ENCODE results near the gene CPNE4.

Gene CPNE4

GRCh38 chr3:131801566-131801965 lies 233.2 kb downstream of the CPNE4 start:
- Histone ChIP-seq H3K27me3 (ENCODE audit: control insufficient read depth, insufficient read depth, low read length) (no peaks in the 10 kb centered on the region), H3K4me1 (ENCODE audit: control insufficient read depth, insufficient read depth, low read length) (no peaks in the 10 kb centered on the region), H3K36me3 (ENCODE audit: control insufficient read depth, insufficient read depth, low read length) (no peaks in the 10 kb centered on the region), H3K4me3 (ENCODE audit: low read length) (no peak overlapping the region), H3K27ac (ENCODE audit: low read depth, low read length) (no peak overlapping the region), H3K9ac (ENCODE audit: low read length) (no peak overlapping the region)

- Histone ChIP-seq H3K4me1 (ENCODE audit: control insufficient read depth, insufficient read depth, low read length) (no peaks in the 10 kb centered on the region), H3K4me3 (ENCODE audit: low read length) (no peak overlapping the region), H3K27ac (ENCODE audit: low read depth, low read length) (no peak overlapping the region), H3K27me3 (ENCODE audit: control insufficient read depth, insufficient read depth, low read length) (no peaks in the 10 kb centered on the region), H3K36me3 (ENCODE audit: control insufficient read depth, insufficient read depth, low read length) (no peaks in the 10 kb centered on the region), H3K9ac (ENCODE audit: low read length) (no peak overlapping the region)
These were observed 237.0 kb downstream of the CPNE4 start for GRCh38 chr3:131797776-131798175.

GRCh38 chr3:131796558-131797198 lies 238.1 kb downstream of the CPNE4 start:
- Histone ChIP-seq H3K27ac (ENCODE audit: low read depth, low read length) (no peak overlapping the region), H3K4me3 (ENCODE audit: low read length) (no peak overlapping the region), H3K36me3 (ENCODE audit: control insufficient read depth, insufficient read depth, low read length) (no peaks in the 10 kb centered on the region), H3K4me1 (ENCODE audit: control insufficient read depth, insufficient read depth, low read length) (no peaks in the 10 kb centered on the region), H3K27me3 (ENCODE audit: control insufficient read depth, insufficient read depth, low read length) (no peaks in the 10 kb centered on the region), H3K9ac (ENCODE audit: low read length) (no peak overlapping the region)

DNA sequence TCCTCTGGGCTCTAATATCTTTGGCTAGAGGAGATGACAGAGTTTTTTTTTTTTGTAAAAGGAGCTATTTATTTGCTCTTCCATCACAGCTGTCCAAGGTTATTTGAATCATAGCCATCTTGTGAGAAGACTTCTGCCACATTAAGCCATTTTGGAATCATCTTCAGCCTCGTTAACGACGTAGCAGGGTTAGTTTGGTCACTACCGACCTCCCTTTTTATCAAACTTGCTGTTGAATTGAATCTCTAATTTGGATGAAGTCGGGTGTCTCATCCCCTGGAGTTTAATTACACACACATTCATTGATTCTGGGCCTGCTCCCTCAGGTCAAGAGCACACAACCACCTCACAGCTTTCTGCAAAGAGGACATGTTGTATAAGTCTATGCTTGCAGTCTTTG lies 238.7 kb downstream of the CPNE4 start:
- Histone ChIP-seq H3K4me3 (ENCODE audit: low read length) (no peak overlapping the region), H3K36me3 (ENCODE audit: control insufficient read depth, insufficient read depth, low read length) (no peaks in the 10 kb centered on the region), H3K4me1 (ENCODE audit: control insufficient read depth, insufficient read depth, low read length) (no peaks in the 10 kb centered on the region), H3K9ac (ENCODE audit: low read length) (no peak overlapping the region), H3K27me3 (ENCODE audit: control insufficient read depth, insufficient read depth, low read length) (no peaks in the 10 kb centered on the region), H3K27ac (ENCODE audit: low read depth, low read length) (no peak overlapping the region)

DNA sequence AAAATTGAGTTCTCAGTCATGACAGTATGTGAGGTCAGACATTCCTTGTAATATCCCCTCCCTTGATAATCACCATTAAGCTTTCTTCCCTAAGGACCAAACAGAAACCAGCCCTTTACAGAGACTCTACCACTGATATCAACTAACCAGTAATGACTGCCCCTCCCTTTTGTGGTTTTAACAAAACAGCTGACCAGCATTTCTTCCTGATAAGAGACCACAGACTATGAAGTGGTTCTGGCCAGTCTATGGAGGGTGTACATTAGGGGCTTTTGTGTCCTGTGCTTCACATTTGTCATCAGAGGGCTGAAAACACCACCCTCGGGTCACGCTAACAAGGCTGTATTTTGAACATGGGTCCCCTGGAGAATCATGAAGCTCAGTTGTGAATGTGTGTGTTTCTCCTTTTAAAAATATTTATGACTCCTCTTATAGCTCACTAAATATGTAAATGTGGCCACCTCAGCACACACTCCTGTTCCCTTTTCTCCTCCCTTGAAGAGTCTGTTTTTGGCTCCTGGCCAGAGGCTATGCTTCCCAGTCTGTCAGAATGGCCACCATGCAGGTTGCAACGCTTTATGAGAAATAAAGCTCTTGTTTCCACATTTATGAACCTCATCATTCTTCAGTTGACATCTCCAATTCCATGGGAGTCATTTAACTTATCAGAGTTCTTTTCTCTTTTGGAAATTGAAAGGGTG lies 239.3 kb downstream of the CPNE4 start:
- no peak overlapping the region for H3K27ac ChIP-seq (ENCODE audit: low read depth, low read length)
- no peak overlapping the region for H3K4me3 ChIP-seq (ENCODE audit: low read length)
- no peaks in the 10 kb centered on the region for H3K4me1 ChIP-seq (ENCODE audit: control insufficient read depth, insufficient read depth, low read length)
- no peak overlapping the region for H3K9ac ChIP-seq (ENCODE audit: low read length)
- H3K36me3 ChIP-seq (ENCODE audit: control insufficient read depth, insufficient read depth, low read length): no peaks in the 10 kb centered on the region
- no peaks in the 10 kb centered on the region for H3K27me3 ChIP-seq (ENCODE audit: control insufficient read depth, insufficient read depth, low read length)

GRCh38 chr3:131794766-131795388 lies 239.9 kb downstream of the CPNE4 start:
- H3K9ac ChIP-seq (ENCODE audit: low read length): no peak overlapping the region
- H3K4me3 ChIP-seq (ENCODE audit: low read length): no peak overlapping the region
- no peaks in the 10 kb centered on the region for H3K4me1 ChIP-seq (ENCODE audit: control insufficient read depth, insufficient read depth, low read length)
- no peaks in the 10 kb centered on the region for H3K27me3 ChIP-seq (ENCODE audit: control insufficient read depth, insufficient read depth, low read length)
- H3K27ac ChIP-seq (ENCODE audit: low read depth, low read length): no peak overlapping the region
- H3K36me3 ChIP-seq (ENCODE audit: control insufficient read depth, insufficient read depth, low read length): no peaks in the 10 kb centered on the region

DNA sequence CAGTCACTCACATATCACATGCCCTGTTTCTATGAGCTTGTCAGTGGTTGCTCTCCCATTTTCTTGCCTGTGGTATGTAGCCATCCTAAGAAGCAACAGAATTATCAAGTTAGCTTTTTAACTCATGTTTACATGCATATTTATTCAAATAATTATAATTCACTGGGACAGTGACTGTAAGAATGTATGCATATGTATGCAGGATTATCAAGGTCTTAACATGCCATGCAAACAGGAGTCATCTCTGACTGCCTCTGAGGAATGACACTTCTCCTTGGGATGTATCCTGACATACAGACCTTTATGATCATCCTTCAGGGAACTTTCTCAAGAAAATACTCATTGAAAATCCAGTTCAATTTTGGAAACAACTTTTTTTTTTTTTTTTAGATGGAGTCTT lies 240.9 kb downstream of the CPNE4 start:
- Histone ChIP-seq H3K9ac (ENCODE audit: low read length) (no peak overlapping the region), H3K36me3 (ENCODE audit: control insufficient read depth, insufficient read depth, low read length) (no peaks in the 10 kb centered on the region), H3K4me1 (ENCODE audit: control insufficient read depth, insufficient read depth, low read length) (no peaks in the 10 kb centered on the region), H3K27me3 (ENCODE audit: control insufficient read depth, insufficient read depth, low read length) (no peaks in the 10 kb centered on the region), H3K27ac (ENCODE audit: low read depth, low read length) (no peak overlapping the region), H3K4me3 (ENCODE audit: low read length) (no peak overlapping the region)

- no peaks in the 10 kb centered on the region for H3K27me3 ChIP-seq (ENCODE audit: control insufficient read depth, insufficient read depth, low read length)
- H3K9ac ChIP-seq (ENCODE audit: low read length): no peak overlapping the region
- no peaks in the 10 kb centered on the region for H3K36me3 ChIP-seq (ENCODE audit: control insufficient read depth, insufficient read depth, low read length)
- H3K27ac ChIP-seq (ENCODE audit: low read depth, low read length): no peak overlapping the region
- H3K4me3 ChIP-seq (ENCODE audit: low read length): no peak overlapping the region
- no peaks in the 10 kb centered on the region for H3K4me1 ChIP-seq (ENCODE audit: control insufficient read depth, insufficient read depth, low read length)
These were observed 245.6 kb downstream of the CPNE4 start for GRCh38 chr3:131789188-131789587.

DNA sequence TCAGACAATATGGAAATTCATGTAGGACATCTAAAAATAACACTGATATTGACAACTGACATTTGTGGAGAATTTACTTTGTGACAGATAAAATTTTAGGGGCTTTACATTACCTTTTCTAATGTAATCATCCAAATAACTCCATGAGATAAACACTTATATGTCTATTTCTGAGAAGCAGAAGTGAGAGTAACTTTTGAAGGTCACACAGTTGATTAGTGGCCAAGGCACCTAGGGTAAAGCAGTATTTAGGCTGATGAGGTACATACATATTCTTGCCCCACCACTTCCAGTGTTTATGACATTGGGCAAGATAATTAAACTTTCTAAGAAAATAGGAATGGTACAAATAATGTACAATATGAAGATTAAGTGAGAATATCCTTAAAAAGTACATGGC lies 248.4 kb downstream of the CPNE4 start:
- Histone ChIP-seq H3K9ac (ENCODE audit: low read length) (no peak overlapping the region), H3K27ac (ENCODE audit: low read depth, low read length) (no peak overlapping the region), H3K4me1 (ENCODE audit: control insufficient read depth, insufficient read depth, low read length) (no peaks in the 10 kb centered on the region), H3K36me3 (ENCODE audit: control insufficient read depth, insufficient read depth, low read length) (no peaks in the 10 kb centered on the region), H3K4me3 (ENCODE audit: low read length) (no peak overlapping the region), H3K27me3 (ENCODE audit: control insufficient read depth, insufficient read depth, low read length) (no peaks in the 10 kb centered on the region)

- H3K4me1 ChIP-seq (ENCODE audit: control insufficient read depth, insufficient read depth, low read length): no peaks in the 10 kb centered on the region
- H3K36me3 ChIP-seq (ENCODE audit: control insufficient read depth, insufficient read depth, low read length): no peaks in the 10 kb centered on the region
- H3K4me3 ChIP-seq (ENCODE audit: low read length): no peak overlapping the region
- H3K27me3 ChIP-seq (ENCODE audit: control insufficient read depth, insufficient read depth, low read length): no peaks in the 10 kb centered on the region
- H3K27ac ChIP-seq (ENCODE audit: low read depth, low read length): no peak overlapping the region
- H3K9ac ChIP-seq (ENCODE audit: low read length): no peak overlapping the region
These were observed 252.1 kb downstream of the CPNE4 start for GRCh38 chr3:131782751-131783150.

DNA sequence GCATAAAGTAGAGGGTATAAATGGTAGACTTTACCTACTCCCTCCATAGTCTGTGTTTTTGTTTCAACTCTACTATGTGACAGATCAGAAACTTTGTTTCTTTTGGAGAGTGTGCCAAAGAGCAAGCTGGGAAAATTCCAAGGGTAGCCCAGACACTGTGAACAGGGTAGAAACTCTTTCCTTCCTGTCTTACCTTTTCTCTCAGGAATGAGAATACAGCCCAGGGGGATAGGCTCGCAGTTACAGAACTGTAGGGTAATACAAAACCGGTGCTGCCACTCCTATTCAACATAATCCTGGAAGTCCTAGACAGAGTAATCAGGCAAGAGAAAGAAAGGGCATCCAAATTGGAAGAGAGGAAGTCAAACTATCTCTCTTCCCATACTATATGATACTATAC lies 256.3 kb downstream of the CPNE4 start:
- no peak overlapping the region for H3K27ac ChIP-seq (ENCODE audit: low read depth, low read length)
- no peaks in the 10 kb centered on the region for H3K36me3 ChIP-seq (ENCODE audit: control insufficient read depth, insufficient read depth, low read length)
- H3K4me1 ChIP-seq (ENCODE audit: control insufficient read depth, insufficient read depth, low read length): no peaks in the 10 kb centered on the region
- H3K4me3 ChIP-seq (ENCODE audit: low read length): no peak overlapping the region
- no peaks in the 10 kb centered on the region for H3K27me3 ChIP-seq (ENCODE audit: control insufficient read depth, insufficient read depth, low read length)
- H3K9ac ChIP-seq (ENCODE audit: low read length): no peak overlapping the region

DNA sequence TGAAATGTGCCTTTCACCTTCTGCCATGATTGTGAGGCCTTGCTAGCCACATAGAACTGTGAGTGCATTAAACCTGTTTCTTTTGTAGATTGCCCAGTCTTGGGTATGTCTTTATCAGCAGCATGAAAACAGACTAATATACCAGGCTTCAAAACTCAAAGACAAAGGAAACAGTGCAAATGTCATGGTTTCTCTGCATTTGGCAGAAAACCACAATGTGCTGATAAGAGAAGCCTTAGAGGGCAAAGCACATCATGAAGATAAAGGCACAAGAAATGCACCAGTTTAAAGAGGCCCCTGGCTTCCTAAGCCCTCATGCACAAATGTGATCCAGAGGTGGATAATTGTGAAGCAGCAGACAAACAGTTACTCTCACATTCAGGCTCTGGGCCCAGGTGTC lies 259.2 kb downstream of the CPNE4 start:
- no peaks in the 10 kb centered on the region for H3K4me1 ChIP-seq (ENCODE audit: control insufficient read depth, insufficient read depth, low read length)
- no peaks in the 10 kb centered on the region for H3K36me3 ChIP-seq (ENCODE audit: control insufficient read depth, insufficient read depth, low read length)
- H3K9ac ChIP-seq (ENCODE audit: low read length): no peak overlapping the region
- H3K4me3 ChIP-seq (ENCODE audit: low read length): no peak overlapping the region
- no peaks in the 10 kb centered on the region for H3K27me3 ChIP-seq (ENCODE audit: control insufficient read depth, insufficient read depth, low read length)
- H3K27ac ChIP-seq (ENCODE audit: low read depth, low read length): no peak overlapping the region
